ENCODE results near the gene ACOT8. TPM values are rescaled to one million over a fixed set of nuclear protein-coding genes. Genes with fewer than 3 reads are reported as not detected.

ACOT8 gene
- total and polyA plus RNA-seq, 2 donors (not counting 1 experiment from before 2014, with no cell fraction given), result 32.4 to 64.7 TPM

DNA sequence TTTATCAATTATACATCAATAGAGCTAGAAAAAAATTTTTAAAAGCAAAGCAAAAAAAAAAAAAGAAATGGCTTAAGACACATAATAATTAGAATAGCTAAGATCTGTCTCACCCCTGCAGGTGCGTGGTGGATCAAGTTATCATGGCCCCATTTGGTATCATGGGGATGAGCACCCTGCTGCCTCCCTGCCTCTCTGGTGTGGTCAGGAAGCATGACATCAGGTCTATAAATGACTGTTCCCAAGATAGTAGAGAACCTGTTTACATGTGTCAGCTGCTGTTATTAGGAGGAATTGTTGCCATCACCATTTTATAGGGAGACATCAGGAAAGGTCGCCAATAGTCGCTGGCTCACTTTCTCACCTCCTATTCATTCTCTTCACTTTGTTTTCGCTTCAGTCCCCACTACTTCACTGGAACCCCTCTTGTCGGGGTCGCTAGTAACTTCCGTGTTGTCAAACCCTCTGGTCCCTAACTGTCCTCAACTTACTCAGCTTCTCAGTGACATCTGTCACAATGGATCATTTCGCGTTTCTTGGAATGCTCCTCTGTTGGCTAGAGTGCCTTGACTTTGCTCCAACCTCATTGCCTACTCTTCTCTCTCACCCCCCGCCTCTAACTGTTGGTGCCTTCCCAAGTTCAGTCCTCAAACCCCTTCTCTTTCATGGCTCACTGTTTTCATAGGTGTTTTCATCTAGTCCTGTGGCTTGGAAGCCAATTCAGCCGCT lies 60.7 kb downstream of the ACOT8 start:
- Histone ChIP-seq H3K4me1 (ENCODE audit: control insufficient read depth in 2 of 2, insufficient read depth in 2 of 2, low read length in 2 of 2) (peaks cover 11 to 20% of the 10 kb centered on the region in 2 donors), H3K27ac (ENCODE audit: low read length in 2 of 2) (no peak overlapping the region), H3K27me3 (replicated peaks in 1 of 4; ENCODE audit: control extremely low read depth in 1 of 4, control insufficient read depth in 3 of 4, insufficient read depth in 4 of 4, low read length in 3 of 4) (no peaks in the 10 kb centered on the region), H4K20me1 (ENCODE audit: control insufficient read depth, insufficient read depth, low read length, poor library complexity, severe bottlenecking) (no peaks in the 10 kb centered on the region), H3K9me3 (ENCODE audit: control extremely low read depth in 1 of 3, control insufficient read depth in 2 of 3, insufficient read depth in 1 of 3, low read length in 2 of 3) (no peaks in the 10 kb centered on the region), H3K9ac (ENCODE audit: low read length) (no peak overlapping the region), H3K79me2 (ENCODE audit: control insufficient read depth, insufficient read depth, low read length) (peaks cover 15% of the 10 kb centered on the region), H3K4me2 (replicated peaks; ENCODE audit: low read depth, low read length, poor library complexity, severe bottlenecking) (no peak overlapping the region), H3K4me3 (ENCODE audit: control extremely low read depth in 1 of 5, extremely low read depth in 1 of 5, insufficient read depth in 1 of 5, low read depth in 2 of 5, low read length in 4 of 5) (no peak overlapping the region), H2AFZ (ENCODE audit: insufficient read depth, low read depth, low read length, poor library complexity, severe bottlenecking) (no peak overlapping the region), H3K36me3 (replicated peaks in 1 of 2; ENCODE audit: control extremely low read depth in 1 of 2, control insufficient read depth in 1 of 2, extremely low read depth in 1 of 2, insufficient read depth in 2 of 2, low read length in 1 of 2) (peaks cover 0 to 38% of the 10 kb centered on the region in 2 experiments)
- ChIA-PET POLR2A (no interaction called here), CTCF (interaction anchor here (1.1 to 1.3 kb wide), 2 partner anchors 172 to 217 kb away, joined by 3 to 4 read pairs; no protein-coding TSS in a partner anchor)
- H3K4me3 Mint-ChIP-seq, result no peak overlapping the region
- WGBS (ENCODE audit: insufficient coverage), result 96% methylated on average over 9 of the region's 11 CpGs
- no peaks in the 10 kb centered on the region for H3K9me3 Mint-ChIP-seq (ENCODE audit: insufficient read depth)
- H3K27ac Mint-ChIP-seq, result no peak overlapping the region
- intact Hi-C loops (cut with micrococcal nuclease), result loop anchor here (10.0 kb wide), 2 partner anchors 318 to 888 kb away; partner anchors contain the start of genes CD40 and TP53RK
- peaks cover 23% of the 10 kb centered on the region for H3K4me1 Mint-ChIP-seq
- DNase-seq (no peak), ATAC-seq (ENCODE audit: low read depth) (no peak)
- H3K27me3 Mint-ChIP-seq, result no peaks in the 10 kb centered on the region
- TF ChIP-seq EZH2 (IDR thresholded peaks at IDR 0.05; ENCODE audit: borderline replicate concordance, insufficient read depth, low read depth, low read length, poor library complexity, severe bottlenecking) (no peak), CTCF (IDR thresholded peaks at IDR 0.05) (no peak)

Data from B cell (primary cell).